ENCODE measurements around the gene KRTAP5-10.

GRCh38 chr11:71548716-71549151 is 16.6 kb upstream of the KRTAP5-10 start:
- no peak for TF ChIP-seq CTCF (IDR thresholded peaks at IDR 0.05)
- TF ChIP-seq POLR2AphosphoS5 (IDR thresholded peaks at IDR 0.05): no peak
- no peak for TF ChIP-seq POLR2A (IDR thresholded peaks at IDR 0.05)

Data from prostate gland (tissue), 2 donors.